Measurements from ENCODE around the gene ACAP3. TPM values are rescaled to one million over a fixed set of nuclear protein-coding genes. Genes with fewer than 3 reads are reported as not detected.

The ACAP3 gene
- total and polyA plus RNA-seq, 9 donors = 28.2 to 63.5 (median 50.6) TPM

DNA sequence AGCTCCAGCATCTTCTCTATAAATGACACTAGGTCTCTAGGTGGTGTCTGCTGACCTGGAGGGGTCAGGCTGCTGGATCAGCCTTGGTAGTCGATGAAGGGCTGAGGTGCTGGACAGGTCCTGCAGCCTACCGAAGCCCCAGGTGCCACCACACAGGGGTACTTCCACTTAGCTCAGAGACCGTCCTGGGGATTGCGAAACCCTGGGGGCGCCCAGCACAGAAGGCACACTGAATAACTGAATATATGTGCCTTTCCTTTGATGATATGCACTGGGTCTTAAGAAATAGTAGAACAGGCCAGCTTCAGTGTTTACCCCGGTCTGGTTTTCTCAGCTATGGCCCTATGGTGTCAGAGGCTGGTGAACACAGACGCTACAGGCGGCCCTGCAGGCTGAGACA is 45.0 kb downstream of the ACAP3 start:
- 90% methylated on average over 5 of the region's 8 CpGs for WGBS (ENCODE audit: insufficient coverage)
- Histone ChIP-seq H3K9me3 (replicated peaks; ENCODE audit: control insufficient read depth, low read depth, low read length) (no peaks in the 10 kb centered on the region), H3K4me1 (ENCODE audit: control insufficient read depth, insufficient read depth, low read length) (no peaks in the 10 kb centered on the region), H3K36me3 (ENCODE audit: control insufficient read depth, insufficient read depth, low read length) (peaks cover 72% of the 10 kb centered on the region), H3K4me3 (ENCODE audit: low read length) (no peak overlapping the region), H3K27ac (ENCODE audit: low read length) (no peak overlapping the region), H3K27me3 (ENCODE audit: control insufficient read depth, insufficient read depth, low read length) (no peaks in the 10 kb centered on the region)
- no peak for DNase-seq

DNA sequence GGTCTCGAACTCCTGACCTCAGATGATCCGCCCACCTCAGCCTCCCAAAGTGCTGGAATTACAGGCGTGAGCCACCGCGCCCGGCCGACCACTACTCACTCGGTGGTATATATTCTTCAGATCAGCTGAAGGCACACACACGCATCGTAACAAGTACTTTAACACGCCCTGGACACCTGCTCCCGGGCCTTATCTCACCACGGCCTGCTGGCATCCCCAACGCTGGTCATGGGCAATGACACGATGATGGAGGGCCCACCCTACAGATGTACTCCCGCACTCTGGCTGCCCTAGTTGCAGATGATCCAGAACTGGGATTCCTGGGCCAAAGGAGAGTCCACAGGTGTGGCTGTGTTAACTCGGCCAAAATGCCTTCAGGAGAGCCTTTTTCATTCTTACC is 45.7 kb downstream of the ACAP3 start:
- Histone ChIP-seq H3K27me3 (ENCODE audit: control insufficient read depth, insufficient read depth, low read length) (no peaks in the 10 kb centered on the region), H3K36me3 (ENCODE audit: control insufficient read depth, insufficient read depth, low read length) (peaks cover 70% of the 10 kb centered on the region), H3K27ac (ENCODE audit: low read length) (no peak overlapping the region), H3K4me1 (ENCODE audit: control insufficient read depth, insufficient read depth, low read length) (no peaks in the 10 kb centered on the region), H3K9me3 (replicated peaks; ENCODE audit: control insufficient read depth, low read depth, low read length) (no peaks in the 10 kb centered on the region), H3K4me3 (ENCODE audit: low read length) (no peak overlapping the region)
- DNase-seq = no peak
- 99% methylated on average over 17 of the region's 17 CpGs for WGBS (ENCODE audit: insufficient coverage)

DNA sequence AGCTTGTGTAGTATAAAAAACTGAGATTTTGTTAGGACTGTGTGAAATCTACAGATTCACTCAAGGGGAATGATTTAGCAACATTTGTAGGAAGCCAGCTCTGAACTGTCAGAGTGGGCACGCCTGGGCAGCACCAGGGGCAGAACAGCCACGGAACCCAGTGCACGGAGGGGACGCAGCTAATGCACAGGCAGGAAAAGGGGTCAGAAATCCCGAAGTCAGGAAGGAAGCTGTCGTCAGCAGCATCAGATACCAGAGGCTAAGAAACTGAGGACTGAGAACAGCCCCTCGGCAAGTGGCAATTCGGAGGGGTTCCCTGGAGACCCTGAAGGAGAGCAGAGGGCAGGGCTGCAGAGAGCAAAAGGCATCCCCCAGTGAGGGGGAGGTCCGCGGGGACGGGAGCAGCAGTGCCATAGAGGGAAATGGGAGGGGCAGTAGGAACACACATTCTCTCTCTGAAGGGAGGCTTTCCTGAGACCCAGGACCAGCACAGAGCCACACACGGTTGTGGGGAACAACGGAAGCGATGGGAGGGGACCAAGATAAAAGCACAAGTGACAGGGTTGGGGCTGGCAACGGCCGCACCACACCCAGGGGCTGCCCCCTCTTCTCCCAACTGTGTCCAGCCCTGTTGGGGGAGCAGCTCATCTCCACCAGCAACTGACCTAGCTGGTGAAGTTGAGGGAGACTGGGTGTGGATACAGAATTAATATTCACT is 46.7 kb downstream of the ACAP3 start:
- no peak for DNase-seq
- peaks cover 76% of the 10 kb centered on the region for H3K36me3 ChIP-seq (ENCODE audit: control insufficient read depth, insufficient read depth, low read length)
- WGBS (ENCODE audit: insufficient coverage) = 68% methylated on average over 11 of the region's 16 CpGs
- no peaks in the 10 kb centered on the region for H3K4me1 ChIP-seq (ENCODE audit: control insufficient read depth, insufficient read depth, low read length)
- H3K27me3 ChIP-seq (ENCODE audit: control insufficient read depth, insufficient read depth, low read length) = no peaks in the 10 kb centered on the region
- no peak overlapping the region for H3K4me3 ChIP-seq (ENCODE audit: low read length)
- H3K27ac ChIP-seq (ENCODE audit: low read length) = no peak overlapping the region
- no peaks in the 10 kb centered on the region for H3K9me3 ChIP-seq (replicated peaks; ENCODE audit: control insufficient read depth, low read depth, low read length)

- Histone ChIP-seq H3K4me1 (ENCODE audit: control insufficient read depth, insufficient read depth, low read length) (no peaks in the 10 kb centered on the region), H3K27ac (ENCODE audit: low read length) (no peak overlapping the region)
These were observed 47.7 kb downstream of the ACAP3 start for GRCh38 chr1:1259951-1260600.

DNA sequence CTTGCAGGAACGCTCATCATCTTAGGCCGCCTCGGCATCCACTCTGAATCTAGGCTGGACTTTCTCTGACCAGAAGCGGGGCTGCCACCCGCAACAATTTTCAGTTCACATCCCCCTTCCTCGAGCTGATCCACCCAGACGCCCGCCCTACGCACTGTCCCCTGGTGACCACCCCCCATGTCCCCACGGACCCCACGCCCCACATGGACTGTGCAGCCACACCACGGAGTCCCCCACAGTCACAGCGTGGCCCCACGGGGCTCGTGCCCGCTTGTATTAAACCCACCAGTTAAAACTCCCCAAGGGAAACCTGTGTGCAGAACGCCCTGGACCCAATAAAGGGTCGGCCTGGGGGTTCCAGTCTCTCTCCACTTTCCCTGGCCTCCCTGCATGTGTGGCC is 48.2 kb downstream of the ACAP3 start:
- peaks cover 78% of the 10 kb centered on the region for H3K36me3 ChIP-seq (ENCODE audit: control insufficient read depth, insufficient read depth, low read length)
- WGBS (ENCODE audit: insufficient coverage) = 90% methylated on average over 16 of the region's 18 CpGs
- DNase-seq = no peak

More at GRCh38 chr1:1259951-1260600, 47.7 kb downstream of the ACAP3 start:
- Histone ChIP-seq H3K27me3 (ENCODE audit: control insufficient read depth, insufficient read depth, low read length) (no peaks in the 10 kb centered on the region), H3K9me3 (replicated peaks; ENCODE audit: control insufficient read depth, low read depth, low read length) (no peaks in the 10 kb centered on the region), H3K36me3 (ENCODE audit: control insufficient read depth, insufficient read depth, low read length) (peaks cover 77% of the 10 kb centered on the region), H3K4me3 (ENCODE audit: low read length) (no peak overlapping the region)
- WGBS (ENCODE audit: insufficient coverage) = 81% methylated on average over 26 of the region's 26 CpGs
- DNase-seq = no peak

DNA sequence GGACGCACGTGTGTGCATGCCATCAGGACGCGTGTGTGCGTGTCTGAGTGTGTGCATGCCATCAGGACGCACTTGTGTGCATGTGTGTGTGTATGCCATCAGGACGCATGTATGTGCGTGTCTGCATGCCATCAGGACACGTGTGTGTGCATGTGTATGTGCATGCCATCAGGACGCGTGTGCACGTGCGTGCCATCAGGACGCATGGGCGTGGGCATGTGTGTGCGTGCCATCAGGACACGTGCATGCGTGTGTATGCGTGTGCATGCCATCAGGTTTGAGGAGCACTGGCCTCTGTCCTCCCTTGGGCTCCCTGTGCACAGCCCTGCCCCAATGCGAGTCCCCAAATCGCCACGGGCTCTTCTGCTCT is 48.6 kb downstream of the ACAP3 start:
- 94% methylated on average over 22 of the region's 22 CpGs for WGBS (ENCODE audit: insufficient coverage)
- no peak overlapping the region for H3K27ac ChIP-seq (ENCODE audit: low read length)
- no peak overlapping the region for H3K4me3 ChIP-seq (ENCODE audit: low read length)
- H3K36me3 ChIP-seq (ENCODE audit: control insufficient read depth, insufficient read depth, low read length) = peaks cover 79% of the 10 kb centered on the region
- no peaks in the 10 kb centered on the region for H3K9me3 ChIP-seq (replicated peaks; ENCODE audit: control insufficient read depth, low read depth, low read length)
- DNase-seq = no peak
- H3K27me3 ChIP-seq (ENCODE audit: control insufficient read depth, insufficient read depth, low read length) = no peaks in the 10 kb centered on the region
- no peaks in the 10 kb centered on the region for H3K4me1 ChIP-seq (ENCODE audit: control insufficient read depth, insufficient read depth, low read length)

More for the DNA sequence above, 48.2 kb downstream of the ACAP3 start:
- H3K27ac ChIP-seq (ENCODE audit: low read length) = no peak overlapping the region
- no peak overlapping the region for H3K4me3 ChIP-seq (ENCODE audit: low read length)
- H3K9me3 ChIP-seq (replicated peaks; ENCODE audit: control insufficient read depth, low read depth, low read length) = no peaks in the 10 kb centered on the region
- no peaks in the 10 kb centered on the region for H3K4me1 ChIP-seq (ENCODE audit: control insufficient read depth, insufficient read depth, low read length)
- H3K27me3 ChIP-seq (ENCODE audit: control insufficient read depth, insufficient read depth, low read length) = no peaks in the 10 kb centered on the region

- Histone ChIP-seq H3K36me3 (ENCODE audit: control insufficient read depth, insufficient read depth, low read length) (peaks cover 77% of the 10 kb centered on the region), H3K27ac (ENCODE audit: low read length) (no peak overlapping the region), H3K27me3 (ENCODE audit: control insufficient read depth, insufficient read depth, low read length) (no peaks in the 10 kb centered on the region), H3K9me3 (replicated peaks; ENCODE audit: control insufficient read depth, low read depth, low read length) (no peaks in the 10 kb centered on the region), H3K4me1 (ENCODE audit: control insufficient read depth, insufficient read depth, low read length) (no peaks in the 10 kb centered on the region), H3K4me3 (ENCODE audit: low read length) (no peak overlapping the region)
- no peak for DNase-seq
- 88% methylated on average over 22 of the region's 31 CpGs for whole genome bisulfite sequencing (ENCODE audit: insufficient coverage)
These were observed 50.5 kb downstream of the ACAP3 start for GRCh38 chr1:1256956-1257871.

GRCh38 chr1:1255611-1256010 is 52.1 kb downstream of the ACAP3 start:
- H3K27ac ChIP-seq (ENCODE audit: low read length) = no peak overlapping the region
- no peaks in the 10 kb centered on the region for H3K4me1 ChIP-seq (ENCODE audit: control insufficient read depth, insufficient read depth, low read length)
- H3K9me3 ChIP-seq (replicated peaks; ENCODE audit: control insufficient read depth, low read depth, low read length) = no peaks in the 10 kb centered on the region
- H3K36me3 ChIP-seq (ENCODE audit: control insufficient read depth, insufficient read depth, low read length) = peaks cover 70% of the 10 kb centered on the region
- H3K27me3 ChIP-seq (ENCODE audit: control insufficient read depth, insufficient read depth, low read length) = no peaks in the 10 kb centered on the region
- WGBS (ENCODE audit: insufficient coverage) = 87% methylated on average over 7 of the region's 10 CpGs
- no peak overlapping the region for H3K4me3 ChIP-seq (ENCODE audit: low read length)
- DNase-seq = no peak

- H3K36me3 ChIP-seq (ENCODE audit: control insufficient read depth, insufficient read depth, low read length) = peaks cover 65% of the 10 kb centered on the region
- no peak for DNase-seq
- 94% methylated on average over 26 of the region's 26 CpGs for WGBS (ENCODE audit: insufficient coverage)
These were observed 52.7 kb downstream of the ACAP3 start for GRCh38 chr1:1255078-1255477.

GRCh38 chr1:1254667-1254998 is 53.1 kb downstream of the ACAP3 start:
- no peak for DNase-seq
- Histone ChIP-seq H3K27me3 (ENCODE audit: control insufficient read depth, insufficient read depth, low read length) (no peaks in the 10 kb centered on the region), H3K27ac (ENCODE audit: low read length) (no peak overlapping the region), H3K36me3 (ENCODE audit: control insufficient read depth, insufficient read depth, low read length) (peaks cover 61% of the 10 kb centered on the region), H3K4me3 (ENCODE audit: low read length) (no peak overlapping the region), H3K4me1 (ENCODE audit: control insufficient read depth, insufficient read depth, low read length) (no peaks in the 10 kb centered on the region), H3K9me3 (replicated peaks; ENCODE audit: control insufficient read depth, low read depth, low read length) (no peaks in the 10 kb centered on the region)
- WGBS (ENCODE audit: insufficient coverage) = 86% methylated on average over 20 of the region's 21 CpGs

More at GRCh38 chr1:1255078-1255477, 52.7 kb downstream of the ACAP3 start:
- no peak overlapping the region for H3K27ac ChIP-seq (ENCODE audit: low read length)
- H3K9me3 ChIP-seq (replicated peaks; ENCODE audit: control insufficient read depth, low read depth, low read length) = no peaks in the 10 kb centered on the region
- no peaks in the 10 kb centered on the region for H3K4me1 ChIP-seq (ENCODE audit: control insufficient read depth, insufficient read depth, low read length)
- H3K27me3 ChIP-seq (ENCODE audit: control insufficient read depth, insufficient read depth, low read length) = no peaks in the 10 kb centered on the region
- H3K4me3 ChIP-seq (ENCODE audit: low read length) = no peak overlapping the region
